Endodermal cell (in vitro differentiated cells): ENCODE results near the gene SH3TC1. TPM values are rescaled to one million over a fixed set of nuclear protein-coding genes. Genes with fewer than 3 reads are reported as not detected.

Source experiments
- DNase-seq: peaks from one replicate; pipeline ENCODE4 v3.0.0-alpha.2; 2017
- H3K27ac ChIP-seq: 2 replicates; pipeline ENCODE4 v1.5.1; 2013; ENCODE audit warnings: mild to moderate bottlenecking, low read depth, low read length, moderate library complexity
- H3K27me3 ChIP-seq: 2 replicates; pipeline ENCODE4 v1.6.1; 2013; ENCODE audit warnings: mild to moderate bottlenecking, low read length, moderate library complexity; ENCODE audit not compliant: insufficient read depth, control insufficient read depth, poor library complexity, severe bottlenecking
- H3K36me3 ChIP-seq: 2 replicates; pipeline ENCODE4 v1.7.0; 2013; ENCODE audit warnings: mild to moderate bottlenecking, low read length, moderate library complexity; ENCODE audit not compliant: control insufficient read depth, insufficient read depth
- H3K4me1 ChIP-seq: one replicate; pipeline ENCODE4 v1.7.0; 2013; ENCODE audit warnings: low read length; ENCODE audit not compliant: control insufficient read depth, insufficient read depth
- H3K4me3 ChIP-seq: 2 replicates; pipeline ENCODE4 v1.5.1; 2013; ENCODE audit warnings: mild to moderate bottlenecking, low read length, moderate library complexity
- H3K9ac ChIP-seq: 2 replicates; pipeline ENCODE4 v1.6.1; 2013; ENCODE audit warnings: mild to moderate bottlenecking, low read length, moderate library complexity; ENCODE audit not compliant: poor library complexity, severe bottlenecking; ENCODE audit errors: extremely low read depth
- H3K9me3 ChIP-seq: 2 replicates; pipeline ENCODE4 v1.6.1; 2013; ENCODE audit warnings: mild to moderate bottlenecking, low read length, moderate library complexity; ENCODE audit not compliant: control insufficient read depth
- H3K27ac Mint-ChIP-seq: 2 replicates; pipeline ENCODE4 v1.8.0; 2020; ENCODE audit warnings: mixed read lengths
- H3K27me3 Mint-ChIP-seq: 2 replicates; pipeline ENCODE4 v1.8.0; 2021; ENCODE audit warnings: mild to moderate bottlenecking, mixed read lengths; ENCODE audit not compliant: insufficient read depth
- H3K36me3 Mint-ChIP-seq: 2 replicates; pipeline ENCODE4 v1.8.0; 2020; ENCODE audit warnings: low read depth, mixed read lengths
- H3K4me1 Mint-ChIP-seq: 2 replicates; pipeline ENCODE4 v1.8.0; 2020; ENCODE audit warnings: mixed read lengths
- H3K4me3 Mint-ChIP-seq: 2 replicates; pipeline ENCODE4 v1.8.0; 2020; ENCODE audit warnings: mild to moderate bottlenecking, moderate library complexity, mixed read lengths
- H3K9me3 Mint-ChIP-seq: 2 replicates; pipeline ENCODE4 v1.8.0; 2020; ENCODE audit warnings: mild to moderate bottlenecking, mixed read lengths
- CTCF ChIP-seq: fragments of 200-600 bp; sonication (generic); conservative IDR thresholded peaks from 2 replicates; pipeline ENCODE4 v1.5.0; 2021; ENCODE audit warnings: antibody characterized with exemption, mild to moderate bottlenecking
- WGBS, 2 experiments: methylation state at CpG; one replicate each; pipeline versions ENCODE4 v1.1.5 to v1.1.7; 2013; ENCODE audit warnings: missing lambda C conversion rate in 2 of 2, mixed read lengths in 1 of 2; ENCODE audit not compliant: insufficient coverage in 1 of 2, insufficient read length in 1 of 2; 5-methylcytosine and 5-hydroxymethylcytosine counted together
- total RNA-seq, 2 donors: library from RNA; stranded (reverse); fragmentation: NEBNext Ultra II Directional in 1 of 2; extraction: Animal tissue kit (Norgen Biotek cat#: 25700) in 1 of 2; gene quantifications; 2 replicates in 1 of 2; 3 replicates in 1 of 2; pipeline ENCODE4 v1.2.1, GENCODE V29; 2021

The SH3TC1 gene
- total RNA-seq, 2 donors from 2014 or later = 1.9 to 2.6 TPM

GRCh38 chr4:8263397-8263796 is 64.3 kb downstream of the SH3TC1 start:
- Histone ChIP-seq H3K4me1 (no peaks in the 10 kb centered on the region), H3K4me3 (no peak overlapping the region), H3K9me3 (no peaks in the 10 kb centered on the region), H3K27me3 (no peaks in the 10 kb centered on the region), H3K36me3 (no peaks in the 10 kb centered on the region), H3K27ac (no peak overlapping the region), H3K9ac (no peak overlapping the region)
- no peak overlapping the region for H3K4me3 Mint-ChIP-seq
- DNase-seq = no peak
- H3K27ac Mint-ChIP-seq = no peak overlapping the region
- no peaks in the 10 kb centered on the region for H3K9me3 Mint-ChIP-seq
- H3K27me3 Mint-ChIP-seq = no peaks in the 10 kb centered on the region
- no peaks in the 10 kb centered on the region for H3K36me3 Mint-ChIP-seq
- peaks cover 4% of the 10 kb centered on the region for H3K4me1 Mint-ChIP-seq
- TF ChIP-seq CTCF = no peak
- whole genome bisulfite sequencing, 2 experiments = 92 to 95% methylated on average over 8 to 10 of the region's 10 CpGs

GRCh38 chr4:8264106-8264505 is 65.0 kb downstream of the SH3TC1 start:
- WGBS, 2 experiments = 84 to 91% methylated on average over 5 to 14 of the region's 14 CpGs
- TF ChIP-seq CTCF = no peak
- Mint-ChIP-seq H3K27me3 (peaks cover 7% of the 10 kb centered on the region), H3K36me3 (no peaks in the 10 kb centered on the region), H3K4me1 (peaks cover 4% of the 10 kb centered on the region), H3K4me3 (no peak overlapping the region), H3K27ac (no peak overlapping the region), H3K9me3 (no peaks in the 10 kb centered on the region)
- Histone ChIP-seq H3K4me3 (no peak overlapping the region), H3K27ac (no peak overlapping the region), H3K9me3 (no peaks in the 10 kb centered on the region), H3K4me1 (no peaks in the 10 kb centered on the region), H3K36me3 (no peaks in the 10 kb centered on the region), H3K9ac (no peak overlapping the region), H3K27me3 (peaks cover 7% of the 10 kb centered on the region)
- DNase-seq = no peak

GRCh38 chr4:8265171-8265929 is 66.3 kb downstream of the SH3TC1 start:
- H3K27me3 Mint-ChIP-seq = peaks cover 13% of the 10 kb centered on the region
- H3K27ac Mint-ChIP-seq = no peak overlapping the region
- Histone ChIP-seq H3K9me3 (no peaks in the 10 kb centered on the region), H3K36me3 (no peaks in the 10 kb centered on the region), H3K9ac (no peak overlapping the region), H3K4me3 (no peak overlapping the region), H3K27me3 (peaks cover 17% of the 10 kb centered on the region), H3K27ac (no peak overlapping the region), H3K4me1 (no peaks in the 10 kb centered on the region)
- no peaks in the 10 kb centered on the region for H3K36me3 Mint-ChIP-seq
- 88 to 89% methylated on average over 11 to 20 of the region's 20 CpGs for WGBS, 2 experiments
- H3K4me1 Mint-ChIP-seq = peaks cover 4% of the 10 kb centered on the region
- no peak for DNase-seq
- H3K9me3 Mint-ChIP-seq = no peaks in the 10 kb centered on the region
- no peak overlapping the region for H3K4me3 Mint-ChIP-seq
- no peak for TF ChIP-seq CTCF
